Lung (tissue), 12 donors: ENCODE data around the gene ATP13A1. TPM values are rescaled to one million over a fixed set of nuclear protein-coding genes. Genes with fewer than 3 reads are reported as not detected.

Source experiments
- ATAC-seq: fragments of 200-7000 bp; cut with Tn5 transposase; one replicate; pipeline ENCODE4 v1.9.1; 2020; ENCODE audit warnings: moderate number of reproducible peaks; ENCODE audit not compliant: insufficient read depth, low FRiP score
- DNase-seq, 3 donors: peaks; one replicate each; pipeline ENCODE4 v3.0.0-alpha.2; 2013 to 2017
- H3K27ac ChIP-seq, 2 donors: one replicate each; pipeline ENCODE4 v1.5.1; 2013; ENCODE audit warnings: mild to moderate bottlenecking in 2 of 2, moderate library complexity in 2 of 2, control low read depth in 1 of 2, inconsistent platforms in 1 of 2, low read depth in 1 of 2, low read length in 1 of 2
- H3K27me3 ChIP-seq, 3 donors: one replicate each; pipeline ENCODE4 v1.5.1; 2013; ENCODE audit warnings: low read length in 2 of 3; ENCODE audit not compliant: control insufficient read depth in 3 of 3, insufficient read depth in 3 of 3
- H3K36me3 ChIP-seq, 4 donors: one replicate each; pipeline ENCODE4 v1.5.1; 2013; ENCODE audit warnings: low read length in 4 of 4, mild to moderate bottlenecking in 1 of 4, moderate library complexity in 1 of 4; ENCODE audit not compliant: control insufficient read depth in 4 of 4, insufficient read depth in 4 of 4
- H3K4me1 ChIP-seq, 5 donors: one replicate each; pipeline ENCODE4 v1.5.1; 2013; ENCODE audit warnings: low read length in 5 of 5, mild to moderate bottlenecking in 2 of 5, moderate library complexity in 1 of 5; ENCODE audit not compliant: control insufficient read depth in 5 of 5, insufficient read depth in 5 of 5
- H3K4me3 ChIP-seq: one replicate; pipeline ENCODE4 v1.5.1; 2013; ENCODE audit warnings: mild to moderate bottlenecking, control low read depth, moderate library complexity
- H3K9ac ChIP-seq, 2 donors: one replicate each; pipeline ENCODE4 v1.5.1; 2013; ENCODE audit warnings: low read length in 2 of 2, control low read depth in 1 of 2; ENCODE audit not compliant: insufficient read depth in 1 of 2
- H3K9me3 ChIP-seq, 4 donors: one replicate each; pipeline ENCODE4 v1.5.1; 2013; ENCODE audit warnings: low read length in 3 of 4, mild to moderate bottlenecking in 1 of 4, moderate library complexity in 1 of 4; ENCODE audit not compliant: control insufficient read depth in 4 of 4, insufficient read depth in 3 of 4
- WGBS, 2 donors: extraction: QIAGEN DNeasy Blood & Tissue Kit; methylation state at CpG; one replicate each; pipeline ENCODE4 v1.1.7; 2013; 5-methylcytosine and 5-hydroxymethylcytosine counted together
- polyA plus RNA-seq, 2 donors: library from polyadenylated mRNA; stranded (reverse); fragments of 200-250 nt; gene quantifications; one replicate each; pipeline ENCODE4 v1.2.1, GENCODE V29; 2013
- total RNA-seq, 2 donors: library from RNA; depleted of rRNA in 1 of 2; stranded (reverse); fragments of >200 nt in 1 of 2; gene quantifications; one replicate each; pipeline ENCODE4 v1.2.1, GENCODE V29; 2014 to 2021
- TF ChIP-seq, protein P1 (sequence below): IDR thresholded peaks from 2 replicates; pipeline ENCODE4 v1.5.1; 2012; ENCODE audit warnings: mild to moderate bottlenecking; ENCODE audit errors: control extremely low read depth, extremely low read depth
- donor health status: control.
- donor health status: control.
- donor health status: Bipolar disorder and iron deficiency.
- donor health status: healthy.
- donor health status: DM: yes; HTN: yes; CAD: no.

Gene ATP13A1
- total and polyA plus RNA-seq, 4 donors = 35.7 to 70.4 (median 41.6) TPM

DNA sequence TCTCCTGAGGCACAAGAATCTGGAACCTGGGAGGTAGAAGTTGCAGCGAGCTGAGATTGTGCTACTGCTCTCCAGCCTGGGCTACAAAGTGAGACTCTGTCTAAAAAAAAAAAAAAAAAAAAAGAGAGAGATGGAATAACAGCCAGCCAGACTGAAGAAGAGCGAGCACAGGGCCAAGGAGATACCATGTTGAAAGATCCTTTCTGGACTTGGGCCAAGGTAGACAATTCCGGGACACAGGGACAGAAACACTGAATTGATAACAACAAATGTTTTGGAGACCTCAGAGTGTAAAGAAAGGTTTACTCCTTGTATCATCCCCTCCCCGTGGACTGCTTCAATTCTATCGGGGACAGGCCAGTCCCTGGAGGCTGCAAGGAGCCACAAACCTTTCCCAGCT lies 40.1 kb downstream of the ATP13A1 start:
- DNase-seq = no peak
- no peaks in the 10 kb centered on the region for H3K36me3 ChIP-seq
- no peak overlapping the region for H3K27ac ChIP-seq
- H3K9me3 ChIP-seq = no peaks in the 10 kb centered on the region
- WGBS, 2 donors = 86 to 91% methylated on average over 5 of the region's 5 CpGs
- no peak for ATAC-seq
- H3K4me1 ChIP-seq = peaks cover 0 to 20% (median 7%) of the 10 kb centered on the region in 5 donors
- no peak overlapping the region for H3K9ac ChIP-seq
- no peak overlapping the region for H3K4me3 ChIP-seq
- H3K27me3 ChIP-seq = no peaks in the 10 kb centered on the region
- TF ChIP-seq, protein P1, sequence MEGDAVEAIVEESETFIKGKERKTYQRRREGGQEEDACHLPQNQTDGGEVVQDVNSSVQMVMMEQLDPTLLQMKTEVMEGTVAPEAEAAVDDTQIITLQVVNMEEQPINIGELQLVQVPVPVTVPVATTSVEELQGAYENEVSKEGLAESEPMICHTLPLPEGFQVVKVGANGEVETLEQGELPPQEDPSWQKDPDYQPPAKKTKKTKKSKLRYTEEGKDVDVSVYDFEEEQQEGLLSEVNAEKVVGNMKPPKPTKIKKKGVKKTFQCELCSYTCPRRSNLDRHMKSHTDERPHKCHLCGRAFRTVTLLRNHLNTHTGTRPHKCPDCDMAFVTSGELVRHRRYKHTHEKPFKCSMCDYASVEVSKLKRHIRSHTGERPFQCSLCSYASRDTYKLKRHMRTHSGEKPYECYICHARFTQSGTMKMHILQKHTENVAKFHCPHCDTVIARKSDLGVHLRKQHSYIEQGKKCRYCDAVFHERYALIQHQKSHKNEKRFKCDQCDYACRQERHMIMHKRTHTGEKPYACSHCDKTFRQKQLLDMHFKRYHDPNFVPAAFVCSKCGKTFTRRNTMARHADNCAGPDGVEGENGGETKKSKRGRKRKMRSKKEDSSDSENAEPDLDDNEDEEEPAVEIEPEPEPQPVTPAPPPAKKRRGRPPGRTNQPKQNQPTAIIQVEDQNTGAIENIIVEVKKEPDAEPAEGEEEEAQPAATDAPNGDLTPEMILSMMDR = no peak

- Histone ChIP-seq H3K9ac (no peak overlapping the region), H3K9me3 (no peaks in the 10 kb centered on the region), H3K27me3 (no peaks in the 10 kb centered on the region), H3K4me3 (no peak overlapping the region), H3K4me1 (peaks cover 0 to 21% (median 9%) of the 10 kb centered on the region in 5 donors), H3K36me3 (no peaks in the 10 kb centered on the region), H3K27ac (no peak overlapping the region)
- no peak for DNase-seq
- TF ChIP-seq, protein P1 = no peak
- 73 to 82% methylated on average over 7 of the region's 7 CpGs for WGBS, 2 donors
- ATAC-seq = no peak
Measured at GRCh38 chr19:19619849-19620210, 43.6 kb downstream of the ATP13A1 start.

DNA sequence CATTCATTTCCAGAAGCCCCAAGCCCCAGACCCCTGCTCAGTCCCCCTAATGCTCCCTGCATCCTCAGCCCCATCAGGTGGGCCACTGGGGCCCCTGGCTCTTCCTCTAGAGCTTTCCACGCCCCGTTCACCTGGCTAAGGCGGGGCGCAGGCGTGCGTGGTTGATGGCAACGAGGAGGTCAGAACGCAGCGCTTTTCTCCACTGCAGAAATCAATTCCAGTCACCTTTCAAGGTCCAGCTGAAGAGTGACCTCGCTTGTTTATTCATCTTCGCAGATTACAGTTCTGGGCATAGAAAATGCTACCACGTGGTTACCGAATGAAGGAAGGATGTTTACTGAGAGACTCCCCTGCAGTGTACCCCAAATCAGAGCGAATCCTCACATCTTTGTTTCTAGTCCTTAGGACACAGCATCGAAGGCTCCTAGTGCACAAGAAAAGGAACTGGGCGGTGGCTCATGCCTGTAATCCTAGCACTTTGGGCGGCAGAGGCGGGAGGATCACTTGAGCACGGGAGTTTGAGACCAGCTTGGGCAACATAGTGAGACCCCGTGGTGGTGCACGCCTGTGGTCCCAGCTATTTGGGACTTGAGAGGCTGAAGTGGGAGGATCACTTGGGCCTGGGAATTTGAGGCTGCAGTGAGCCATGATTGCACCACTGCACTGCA lies 44.2 kb downstream of the ATP13A1 start:
- no peak for ATAC-seq
- no peaks in the 10 kb centered on the region for H3K9me3 ChIP-seq
- H3K9ac ChIP-seq = no peak overlapping the region
- TF ChIP-seq, protein P1 = no peak
- H3K4me3 ChIP-seq = no peak overlapping the region
- H3K27me3 ChIP-seq = no peaks in the 10 kb centered on the region
- peaks cover 0 to 21% (median 9%) of the 10 kb centered on the region in 5 donors for H3K4me1 ChIP-seq
- 53 to 64% methylated on average over 21 of the region's 21 CpGs for WGBS, 2 donors
- no peaks in the 10 kb centered on the region for H3K36me3 ChIP-seq
- peak in 2 of 3 donors; percentile 67 to 68 for DNase-seq
- no peak overlapping the region for H3K27ac ChIP-seq
